Ectodermal cell (in vitro differentiated cells): ENCODE results near the gene SLC38A5.
A peak's percentile ranks its signal among the peaks of the same experiment; 100 is the strongest.

Experiments
- H3K27ac ChIP-seq: 2 replicates; pipeline ENCODE4 v1.7.0; 2013; ENCODE audit warnings: mild to moderate bottlenecking, low read depth, low read length; ENCODE audit not compliant: insufficient read depth, poor library complexity, severe bottlenecking
- H3K27me3 ChIP-seq: 2 replicates; pipeline ENCODE4 v1.7.0; 2013; ENCODE audit warnings: mild to moderate bottlenecking, low read length; ENCODE audit not compliant: insufficient read depth, control insufficient read depth, poor library complexity, severe bottlenecking
- H3K36me3 ChIP-seq: one replicate; pipeline ENCODE4 v1.7.0; 2013; ENCODE audit warnings: low read length; ENCODE audit not compliant: control insufficient read depth, insufficient read depth
- H3K4me1 ChIP-seq: one replicate; pipeline ENCODE4 v1.7.0; 2013; ENCODE audit warnings: low read length; ENCODE audit not compliant: control insufficient read depth, insufficient read depth
- H3K4me3 ChIP-seq: 2 replicates; pipeline ENCODE4 v1.7.0; 2013; ENCODE audit warnings: low read depth, low read length, control low read depth; ENCODE audit not compliant: insufficient read depth
- H3K9me3 ChIP-seq: 2 replicates; pipeline ENCODE4 v1.7.0; 2013; ENCODE audit warnings: mild to moderate bottlenecking, low read length, moderate library complexity; ENCODE audit not compliant: control insufficient read depth
- WGBS, 2 experiments: methylation state at CpG; one replicate each; pipeline ENCODE4 v1.1.7; 2013; ENCODE audit warnings: missing lambda C conversion rate in 2 of 2; 5-methylcytosine and 5-hydroxymethylcytosine counted together

The SLC38A5 gene

GRCh38 chrX:48470833-48471118, 716 bp upstream of the SLC38A5 start:
- H3K27ac ChIP-seq, result no peak overlapping the region
- H3K9me3 ChIP-seq, result no peaks in the 10 kb centered on the region
- no peaks in the 10 kb centered on the region for H3K36me3 ChIP-seq
- no peak overlapping the region for H3K4me3 ChIP-seq
- H3K4me1 ChIP-seq, result peaks cover 23% of the 10 kb centered on the region
- H3K27me3 ChIP-seq, result no peaks in the 10 kb centered on the region
- WGBS, 2 experiments, result 92 to 94% methylated on average over 9 of the region's 9 CpGs

GRCh38 chrX:48468693-48469691, 1.1 kb downstream of the SLC38A5 start:
- Histone ChIP-seq H3K9me3 (no peaks in the 10 kb centered on the region), H3K27ac (no peak overlapping the region), H3K27me3 (no peaks in the 10 kb centered on the region), H3K4me1 (peaks cover 23% of the 10 kb centered on the region), H3K36me3 (no peaks in the 10 kb centered on the region), H3K4me3 (peak overlapping the region; percentile 23)
- 6% methylated on average over 19 to 22 of the region's 23 CpGs for WGBS, 2 experiments

- Histone ChIP-seq H3K9me3 (no peaks in the 10 kb centered on the region), H3K4me1 (peaks cover 15% of the 10 kb centered on the region), H3K4me3 (peak overlapping the region; percentile 23), H3K36me3 (no peaks in the 10 kb centered on the region), H3K27me3 (no peaks in the 10 kb centered on the region), H3K27ac (no peak overlapping the region)
- 3 to 6% methylated on average over 17 to 18 of the region's 18 CpGs for WGBS, 2 experiments
Observed at GRCh38 chrX:48468247-48468671, 1.8 kb downstream of the SLC38A5 start.

GRCh38 chrX:48467281-48467761, 2.7 kb downstream of the SLC38A5 start:
- Histone ChIP-seq H3K4me3 (peak overlapping the region; percentile 2), H3K9me3 (no peaks in the 10 kb centered on the region), H3K27ac (no peak overlapping the region), H3K36me3 (no peaks in the 10 kb centered on the region), H3K4me1 (peaks cover 13% of the 10 kb centered on the region), H3K27me3 (no peaks in the 10 kb centered on the region)
- whole genome bisulfite sequencing, 2 experiments, result 26 to 28% methylated on average over 10 of the region's 10 CpGs

- Histone ChIP-seq H3K9me3 (no peaks in the 10 kb centered on the region), H3K4me3 (no peak overlapping the region), H3K27ac (no peak overlapping the region), H3K4me1 (peaks cover 13% of the 10 kb centered on the region), H3K27me3 (no peaks in the 10 kb centered on the region), H3K36me3 (no peaks in the 10 kb centered on the region)
- 91 to 92% methylated on average over 10 of the region's 10 CpGs for WGBS, 2 experiments
Observed at GRCh38 chrX:48466696-48467095, 3.4 kb downstream of the SLC38A5 start.

GRCh38 chrX:48465336-48465933, 4.6 kb downstream of the SLC38A5 start:
- H3K27me3 ChIP-seq, result no peaks in the 10 kb centered on the region

GRCh38 chrX:48461830-48462229, 8.2 kb downstream of the SLC38A5 start:
- 95 to 98% methylated on average over 5 of the region's 6 CpGs for WGBS, 2 experiments
- Histone ChIP-seq H3K27me3 (no peaks in the 10 kb centered on the region), H3K9me3 (no peaks in the 10 kb centered on the region), H3K36me3 (no peaks in the 10 kb centered on the region), H3K4me1 (no peaks in the 10 kb centered on the region), H3K27ac (no peak overlapping the region), H3K4me3 (no peak overlapping the region)

More at GRCh38 chrX:48465336-48465933, 4.6 kb downstream of the SLC38A5 start:
- no peak overlapping the region for H3K27ac ChIP-seq
- WGBS, 2 experiments, result 92 to 93% methylated on average over 10 of the region's 10 CpGs
- no peaks in the 10 kb centered on the region for H3K9me3 ChIP-seq
- H3K4me1 ChIP-seq, result peaks cover 13% of the 10 kb centered on the region
- no peak overlapping the region for H3K4me3 ChIP-seq
- no peaks in the 10 kb centered on the region for H3K36me3 ChIP-seq

GRCh38 chrX:48460606-48461005, 9.5 kb downstream of the SLC38A5 start:
- WGBS, 2 experiments, result 95 to 98% methylated on average over 11 of the region's 11 CpGs
- no peaks in the 10 kb centered on the region for H3K27me3 ChIP-seq
- no peaks in the 10 kb centered on the region for H3K4me1 ChIP-seq
- no peak overlapping the region for H3K27ac ChIP-seq
- no peak overlapping the region for H3K4me3 ChIP-seq
- H3K9me3 ChIP-seq, result no peaks in the 10 kb centered on the region
- H3K36me3 ChIP-seq, result no peaks in the 10 kb centered on the region

GRCh38 chrX:48460031-48460430, 10.0 kb downstream of the SLC38A5 start:
- no peak overlapping the region for H3K4me3 ChIP-seq
- H3K27ac ChIP-seq, result no peak overlapping the region
- WGBS, 2 experiments, result 94 to 95% methylated on average over 3 of the region's 3 CpGs
- H3K4me1 ChIP-seq, result no peaks in the 10 kb centered on the region
- no peaks in the 10 kb centered on the region for H3K27me3 ChIP-seq
- no peaks in the 10 kb centered on the region for H3K9me3 ChIP-seq
- H3K36me3 ChIP-seq, result no peaks in the 10 kb centered on the region

- H3K4me3 ChIP-seq, result no peak overlapping the region
- no peaks in the 10 kb centered on the region for H3K27me3 ChIP-seq
- no peaks in the 10 kb centered on the region for H3K9me3 ChIP-seq
- 90 to 97% methylated on average over 6 of the region's 6 CpGs for WGBS, 2 experiments
- no peaks in the 10 kb centered on the region for H3K36me3 ChIP-seq
- H3K4me1 ChIP-seq, result no peaks in the 10 kb centered on the region
- no peak overlapping the region for H3K27ac ChIP-seq
Observed at GRCh38 chrX:48459483-48459882, 10.6 kb downstream of the SLC38A5 start.
